GM12878 (cell line): ENCODE data around the gene FAM210A. TPM values are rescaled to one million over a fixed set of nuclear protein-coding genes. Genes with fewer than 3 reads are reported as not detected.

ENCODE experiments used
- ATAC-seq: fragments of 200-7000 bp; cut with Tn5 transposase; 3 replicates; pipeline ENCODE4 v1.9.1; 2020; ENCODE audit warnings: mild to moderate bottlenecking, moderate library complexity
- BruUV-seq: library from RNA; stranded (reverse); fragments of 400-500 nt; replicated peaks from 2 replicates; lab custom pipeline; 2021; lab: Mats Ljungman, UMichigan
- CTCF ChIA-PET: fragments of 300-600 bp; sonication (Branson Sonifier 250); formaldehyde crosslinking; extraction: SDS; loops from one replicate; lab custom pipeline; 2021; ENCODE audit warnings: inconsistent platforms; lab: Yijun Ruan, JAX
- POLR2A ChIA-PET: fragments of 350-600 bp; formaldehyde crosslinking; extraction: SDS; loops from one replicate; lab custom pipeline; 2021; ENCODE audit warnings: inconsistent platforms; lab: Charles Lee
- RAD21 ChIA-PET: fragments of 300-600 bp; sonication (Branson Sonifier 250); formaldehyde crosslinking; loops from one replicate; lab custom pipeline; 2023; ENCODE audit warnings: antibody characterized with exemption; ENCODE audit not compliant: unreplicated experiment; lab: Charles Lee
- SMC1A ChIA-PET: fragments of 300-600 bp; sonication (Branson Sonifier 250); formaldehyde crosslinking; loops from one replicate; lab custom pipeline; 2023; ENCODE audit not compliant: unreplicated experiment, uncharacterized antibody; lab: Charles Lee
- DNase-seq: peaks from one replicate; pipeline ENCODE4 v3.0.0-alpha.2; 2011; ENCODE audit warnings: low read depth, low spot score
- FAIRE-seq: peaks from 3 replicates; lab custom pipeline; 2011; peaks lifted over from hg19 to GRCh38; lab: Jason Lieb, UNC
- H2AFZ ChIP-seq: 2 replicates; pipeline ENCODE4 v1.6.0; 2011; ENCODE audit warnings: low read depth, low read length, control low read depth; ENCODE audit not compliant: control insufficient read depth
- H3K27ac ChIP-seq: 2 replicates; pipeline ENCODE4 v1.5.1; 2011; ENCODE audit warnings: control low read depth; ENCODE audit not compliant: control insufficient read depth, insufficient read depth
- H3K27me3 ChIP-seq, 2 experiments: replicated peaks in 1 of 2; 2 replicates each; pipeline versions ENCODE4 v1.6.0 to v1.6.1; 2011; ENCODE audit warnings: low read length in 1 of 2; ENCODE audit not compliant: control insufficient read depth in 2 of 2, insufficient read depth in 2 of 2
- H3K36me3 ChIP-seq, 2 experiments: 2 replicates each; pipeline ENCODE4 v1.5.1; 2011; ENCODE audit warnings: low read length in 1 of 2; ENCODE audit not compliant: control insufficient read depth in 2 of 2, insufficient read depth in 2 of 2
- H3K4me1 ChIP-seq: 2 replicates; pipeline ENCODE4 v1.6.1; 2011; ENCODE audit warnings: mild to moderate bottlenecking, low read length, moderate library complexity, mixed read lengths; ENCODE audit not compliant: control insufficient read depth, insufficient read depth
- H3K4me2 ChIP-seq: 2 replicates; pipeline ENCODE4 v1.6.0; 2011; ENCODE audit warnings: control low read depth; ENCODE audit not compliant: control insufficient read depth, insufficient read depth
- H3K4me3 ChIP-seq: fragments of 200-600 bp; sonication (generic); 2 replicates; pipeline ENCODE4 v1.5.1; 2016
- H3K79me2 ChIP-seq: 2 replicates; pipeline ENCODE4 v1.6.0; 2011; ENCODE audit warnings: low read length; ENCODE audit not compliant: control insufficient read depth, insufficient read depth
- H3K9ac ChIP-seq: 2 replicates; pipeline ENCODE4 v1.8.0; 2011; ENCODE audit warnings: low read length, control low read depth, mixed read lengths; ENCODE audit not compliant: control insufficient read depth, insufficient read depth
- H3K9me3 ChIP-seq: replicated peaks from 3 replicates; pipeline ENCODE4 v1.5.1; 2011; ENCODE audit warnings: mild to moderate bottlenecking, low read length; ENCODE audit not compliant: control insufficient read depth, insufficient read depth
- H4K20me1 ChIP-seq: 2 replicates; pipeline ENCODE4 v1.6.0; 2011; ENCODE audit not compliant: control insufficient read depth, insufficient read depth
- BCL11A ChIP-seq: IDR thresholded peaks from 2 replicates; pipeline ENCODE4 v1.6.1; 2011; ENCODE audit warnings: low read depth, low read length
- GABPA ChIP-seq: IDR thresholded peaks from 2 replicates; pipeline ENCODE4 v1.6.1; 2014; ENCODE audit warnings: antibody characterized with exemption, low read depth, mild to moderate bottlenecking, inconsistent platforms
- KLF5 ChIP-seq: fragments of 450-650 bp; IDR thresholded peaks from 2 replicates; pipeline ENCODE4 v1.6.1; 2014; ENCODE audit warnings: mild to moderate bottlenecking; ENCODE audit not compliant: partially characterized antibody
- MYC ChIP-seq: IDR thresholded peaks from 2 replicates; pipeline ENCODE4 v1.6.1; 2011; ENCODE audit warnings: mild to moderate bottlenecking, low read length, moderate library complexity, inconsistent platforms; ENCODE audit not compliant: insufficient read depth, insufficient replicate concordance, insufficient read length, severe bottlenecking
- NRF1 ChIP-seq: conservative IDR thresholded peaks from 2 replicates; pipeline ENCODE4 v1.6.1; 2011; ENCODE audit warnings: mild to moderate bottlenecking, low read depth, low read length, improper control_type of control experiment
- PML ChIP-seq: IDR thresholded peaks from 2 replicates; pipeline ENCODE4 v1.6.1; 2012; ENCODE audit warnings: low read length, inconsistent platforms
- POLR2AphosphoS5 ChIP-seq: IDR thresholded peaks from 2 replicates; pipeline ENCODE4 v1.6.1; 2011; ENCODE audit warnings: mild to moderate bottlenecking, low read length, inconsistent platforms
- RFX5 ChIP-seq: IDR thresholded peaks from 2 replicates; pipeline ENCODE4 v1.6.1; 2011; ENCODE audit warnings: low read depth, low read length, improper control_type of control experiment
- SMAD1 ChIP-seq: fragments of 450-650 bp; IDR thresholded peaks from 2 replicates; pipeline ENCODE4 v1.6.1; 2018; ENCODE audit warnings: mild to moderate bottlenecking, low read depth; ENCODE audit not compliant: partially characterized antibody
- SUZ12 ChIP-seq: fragments of 200-600 bp; sonication (generic); IDR thresholded peaks from one replicate; pipeline ENCODE4 v1.6.1; 2018; ENCODE audit warnings: antibody characterized with exemption, mild to moderate bottlenecking; ENCODE audit not compliant: unreplicated experiment
- TCF3 ChIP-seq: IDR thresholded peaks from 2 replicates; pipeline ENCODE4 v1.6.1; 2012; ENCODE audit warnings: low read depth, mild to moderate bottlenecking, low read length, borderline replicate concordance; ENCODE audit not compliant: insufficient read depth
- TCF7 ChIP-seq: IDR thresholded peaks from 2 replicates; pipeline ENCODE4 v1.6.1; 2014; ENCODE audit warnings: antibody characterized with exemption, borderline replicate concordance
- WGBS: methylation state at CpG from one replicate; pipeline ENCODE4 v1.1.6; 2016; ENCODE audit warnings: low lambda C conversion rate; ENCODE audit not compliant: insufficient replicate concordance, insufficient coverage; ENCODE audit errors: missing lambda C conversion rate; 5-methylcytosine and 5-hydroxymethylcytosine counted together
- in situ Hi-C: fragments of 300-500 bp; cut with MboI; formaldehyde crosslinking; loops from 9 replicates; pipeline ENCODE4 v1.14.3; 2018; ENCODE audit warnings: mixed read lengths
- intact Hi-C: fragments of 100-400 bp; cut with micrococcal nuclease; formaldehyde crosslinking; loops from one replicate; pipeline ENCODE4 v1.14.2; 2022; ENCODE audit not compliant: unreplicated experiment
- polyA plus RNA-seq, 11 experiments: library from polyadenylated mRNA; depleted of rRNA in 4 of 11; unstranded in 6 of 11; stranded (reverse) in 5 of 11; fragments of >200 nt; fragmentation: Nextera tagmentation in 4 of 11; fragmentation: Illumina TruSeq in 1 of 11; extraction: Ambion mirVana in 4 of 11; extraction: Trizol in 1 of 11; gene quantifications; 1 replicate in 1 of 11; 2 replicates in 10 of 11; pipeline versions ENCODE4 v1.2.1 to v1.2.3, GENCODE V29; 2011 to 2016; ENCODE audit warnings: inconsistent platforms in 2 of 11, missing spikeins in 2 of 11, low read depth in 1 of 11
- total RNA-seq, 4 experiments: library from RNA; depleted of rRNA in 3 of 4; stranded (reverse); fragments of >200 nt in 3 of 4; fragmentation: Illumina TruSeq in 1 of 4; extraction: Trizol in 1 of 4; gene quantifications; 2 replicates each; pipeline versions ENCODE4 v1.2.1 to v1.2.3, GENCODE V29; 2013 to 2021
- TF ChIP-seq, protein P1 (sequence below): IDR thresholded peaks from 2 replicates; pipeline ENCODE4 v1.6.1; 2011; ENCODE audit warnings: low read depth, mild to moderate bottlenecking, low read length, moderate library complexity, borderline replicate concordance; ENCODE audit errors: extremely low read depth
- TF ChIP-seq, protein P2 (sequence below): IDR thresholded peaks from 2 replicates; pipeline ENCODE4 v1.6.1; 2012; ENCODE audit warnings: low read depth, low read length, improper control_type of control experiment
- TF ChIP-seq, protein P3 (sequence below): IDR thresholded peaks from 2 replicates; pipeline ENCODE4 v1.6.1; 2011; ENCODE audit warnings: borderline replicate concordance, low read depth, mild to moderate bottlenecking, moderate library complexity, low read length; ENCODE audit not compliant: insufficient read depth, poor library complexity, severe bottlenecking
- TF ChIP-seq, protein P4 (sequence below): fragments of 450-650 bp; IDR thresholded peaks from 2 replicates; pipeline ENCODE4 v1.6.1; 2018; ENCODE audit warnings: mild to moderate bottlenecking, low read depth, moderate library complexity; ENCODE audit not compliant: partially characterized antibody

Gene FAM210A
- total and polyA plus RNA-seq, 10 of the 15 experiments (the other 5 are each of a cell fraction or from before 2014, with no cell fraction given), result 10.3 to 56.3 (median 17.7) TPM

DNA sequence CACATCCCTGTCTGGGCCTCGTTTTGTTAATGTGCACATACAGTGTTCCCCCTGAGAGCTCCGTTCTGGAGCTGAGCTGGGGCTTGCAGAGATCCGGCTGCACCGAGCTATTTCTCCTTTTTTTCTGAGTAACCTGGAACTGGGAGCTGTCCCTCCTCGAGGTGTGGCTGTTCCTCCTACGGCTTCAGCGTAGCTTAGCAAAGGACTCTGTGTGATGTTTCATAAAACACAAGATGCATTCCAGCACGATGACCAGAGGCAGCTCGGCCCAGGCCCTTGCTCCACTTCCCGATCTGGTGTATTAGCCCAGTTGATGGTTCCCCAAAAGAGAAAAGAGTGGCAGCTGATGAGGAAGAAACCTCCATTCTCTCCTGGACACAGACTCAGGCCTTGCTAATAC is 103.0 kb downstream of the FAM210A start (continued):
- no peak for TF ChIP-seq POLR2AphosphoS5

DNA sequence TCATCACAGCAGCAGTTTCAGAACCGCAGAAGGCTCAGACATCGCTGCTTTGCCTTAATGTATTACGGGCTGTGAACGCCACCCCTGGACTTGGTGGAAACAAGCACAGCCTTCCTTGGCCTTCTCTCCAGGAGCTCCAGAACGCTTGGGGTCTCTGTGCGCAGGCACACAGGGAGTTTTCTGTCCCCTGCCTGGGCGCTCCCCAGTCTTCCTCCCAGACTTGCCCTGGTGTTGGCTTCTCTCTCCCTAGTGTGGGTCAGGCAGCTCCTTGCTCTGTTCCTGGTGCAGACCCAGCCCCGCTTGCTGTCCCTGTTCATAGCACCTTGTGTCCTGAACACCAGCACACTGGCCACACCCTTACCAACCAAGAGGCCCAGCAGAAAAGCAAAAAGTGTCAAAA is 103.6 kb downstream of the FAM210A start:
- ChIA-PET POLR2A (no interaction called here), CTCF (interaction anchor here (0.9 to 2.3 kb wide), 3 partner anchors 63 to 66 kb away, joined by 3 to 7 read pairs (median 4); no protein-coding TSS in a partner anchor), SMC1A (interaction anchor here (1.0 kb wide), 1 partner anchor 62 kb away, joined by 3 read pairs; no protein-coding TSS in a partner anchor), RAD21 (interaction anchor here (0.6 to 1.7 kb wide), 3 partner anchors 54 to 63 kb away, joined by 3 to 5 read pairs (median 5); no protein-coding TSS in a partner anchor)
- Histone ChIP-seq H3K27me3 (no peaks in the 10 kb centered on the region), H3K4me3 (no peak overlapping the region), H3K79me2 (no peaks in the 10 kb centered on the region; the same call in 1 of the 2 replicates), H3K27ac (no peak overlapping the region), H3K9me3 (no peaks in the 10 kb centered on the region), H4K20me1 (no peaks in the 10 kb centered on the region), H3K4me2 (no peak overlapping the region), H3K36me3 (no peaks in the 10 kb centered on the region; a peak in 3 of 4 replicates), H3K9ac (no peak overlapping the region), H3K4me1 (no peaks in the 10 kb centered on the region), H2AFZ (no peak overlapping the region)
- FAIRE-seq, result no peak
- no peak for DNase-seq
- WGBS, result 91% methylated on average over 8 of the region's 8 CpGs
- intact Hi-C loops, result no loop called here
- BruUV-seq, result no TSS peak
- ATAC-seq, result no peak
- in situ Hi-C loops, result no loop called here
- no peak for TF ChIP-seq BCL11A
- no peak for TF ChIP-seq RFX5
- TF ChIP-seq PML, result no peak
- no peak for TF ChIP-seq NRF1
- TF ChIP-seq MYC, result no peak
- no peak for TF ChIP-seq SMAD1
- TF ChIP-seq KLF5, result no peak
- TF ChIP-seq, protein P1, sequence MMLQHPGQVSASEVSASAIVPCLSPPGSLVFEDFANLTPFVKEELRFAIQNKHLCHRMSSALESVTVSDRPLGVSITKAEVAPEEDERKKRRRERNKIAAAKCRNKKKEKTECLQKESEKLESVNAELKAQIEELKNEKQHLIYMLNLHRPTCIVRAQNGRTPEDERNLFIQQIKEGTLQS, result no peak
- no peak for TF ChIP-seq GABPA
- no peak for TF ChIP-seq TCF3
- TF ChIP-seq, protein P2, sequence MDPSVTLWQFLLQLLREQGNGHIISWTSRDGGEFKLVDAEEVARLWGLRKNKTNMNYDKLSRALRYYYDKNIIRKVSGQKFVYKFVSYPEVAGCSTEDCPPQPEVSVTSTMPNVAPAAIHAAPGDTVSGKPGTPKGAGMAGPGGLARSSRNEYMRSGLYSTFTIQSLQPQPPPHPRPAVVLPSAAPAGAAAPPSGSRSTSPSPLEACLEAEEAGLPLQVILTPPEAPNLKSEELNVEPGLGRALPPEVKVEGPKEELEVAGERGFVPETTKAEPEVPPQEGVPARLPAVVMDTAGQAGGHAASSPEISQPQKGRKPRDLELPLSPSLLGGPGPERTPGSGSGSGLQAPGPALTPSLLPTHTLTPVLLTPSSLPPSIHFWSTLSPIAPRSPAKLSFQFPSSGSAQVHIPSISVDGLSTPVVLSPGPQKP, result no peak
- TF ChIP-seq, protein P3, sequence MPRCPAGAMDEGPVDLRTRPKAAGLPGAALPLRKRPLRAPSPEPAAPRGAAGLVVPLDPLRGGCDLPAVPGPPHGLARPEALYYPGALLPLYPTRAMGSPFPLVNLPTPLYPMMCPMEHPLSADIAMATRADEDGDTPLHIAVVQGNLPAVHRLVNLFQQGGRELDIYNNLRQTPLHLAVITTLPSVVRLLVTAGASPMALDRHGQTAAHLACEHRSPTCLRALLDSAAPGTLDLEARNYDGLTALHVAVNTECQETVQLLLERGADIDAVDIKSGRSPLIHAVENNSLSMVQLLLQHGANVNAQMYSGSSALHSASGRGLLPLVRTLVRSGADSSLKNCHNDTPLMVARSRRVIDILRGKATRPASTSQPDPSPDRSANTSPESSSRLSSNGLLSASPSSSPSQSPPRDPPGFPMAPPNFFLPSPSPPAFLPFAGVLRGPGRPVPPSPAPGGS, result no peak
- TF ChIP-seq, protein P4, sequence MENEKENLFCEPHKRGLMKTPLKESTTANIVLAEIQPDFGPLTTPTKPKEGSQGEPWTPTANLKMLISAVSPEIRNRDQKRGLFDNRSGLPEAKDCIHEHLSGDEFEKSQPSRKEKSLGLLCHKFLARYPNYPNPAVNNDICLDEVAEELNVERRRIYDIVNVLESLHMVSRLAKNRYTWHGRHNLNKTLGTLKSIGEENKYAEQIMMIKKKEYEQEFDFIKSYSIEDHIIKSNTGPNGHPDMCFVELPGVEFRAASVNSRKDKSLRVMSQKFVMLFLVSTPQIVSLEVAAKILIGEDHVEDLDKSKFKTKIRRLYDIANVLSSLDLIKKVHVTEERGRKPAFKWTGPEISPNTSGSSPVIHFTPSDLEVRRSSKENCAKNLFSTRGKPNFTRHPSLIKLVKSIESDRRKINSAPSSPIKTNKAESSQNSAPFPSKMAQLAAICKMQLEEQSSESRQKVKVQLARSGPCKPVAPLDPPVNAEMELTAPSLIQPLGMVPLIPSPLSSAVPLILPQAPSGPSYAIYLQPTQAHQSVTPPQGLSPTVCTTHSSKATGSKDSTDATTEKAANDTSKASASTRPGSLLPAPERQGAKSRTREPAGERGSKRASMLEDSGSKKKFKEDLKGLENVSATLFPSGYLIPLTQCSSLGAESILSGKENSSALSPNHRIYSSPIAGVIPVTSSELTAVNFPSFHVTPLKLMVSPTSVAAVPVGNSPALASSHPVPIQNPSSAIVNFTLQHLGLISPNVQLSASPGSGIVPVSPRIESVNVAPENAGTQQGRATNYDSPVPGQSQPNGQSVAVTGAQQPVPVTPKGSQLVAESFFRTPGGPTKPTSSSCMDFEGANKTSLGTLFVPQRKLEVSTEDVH, result no peak
- no peak for TF ChIP-seq SUZ12
- TF ChIP-seq TCF7, result no peak
